OCI-LY3 (cell line): Measurements from ENCODE around the gene ZNF343.
A peak's percentile ranks its signal among the peaks of the same experiment; 100 is the strongest.
"Not testable (repeated sequence)": the region's sequence is repeated elsewhere in the genome, so short reads cannot be mapped to it uniquely, and the experiment has no call there.

Experiments used
- H2AFZ ChIP-seq: fragments of 200-600, 300-600 bp; shearing (Covaris generic); 2 replicates; pipeline ENCODE4 v1.6.0; 2014; ENCODE audit warnings: antibody characterized with exemption, low read depth, low read length
- H3K27ac ChIP-seq: fragments of 200-600, 300-600 bp; sonication (generic); 2 replicates; pipeline ENCODE4 v1.5.1; 2014; ENCODE audit warnings: mild to moderate bottlenecking, low read length, moderate library complexity, mixed read lengths
- H3K27me3 ChIP-seq: fragments of 200-600, 300-600 bp; sonication (generic); 2 replicates; pipeline ENCODE4 v1.6.1; 2014; ENCODE audit warnings: low read depth, low read length, mixed read lengths
- H3K36me3 ChIP-seq: fragments of 200-600, 300-600 bp; sonication (generic); replicated peaks from 2 replicates; pipeline ENCODE3; 2014; ENCODE audit warnings: low read depth, low read length, mixed read lengths
- H3K4me1 ChIP-seq: fragments of 300-600, 200-600 bp; sonication (generic); 2 replicates; pipeline ENCODE4 v1.6.1; 2014; ENCODE audit warnings: low read length, mixed read lengths
- H3K4me2 ChIP-seq: fragments of 200-600, 300-600 bp; sonication (generic); 2 replicates; pipeline ENCODE4 v1.6.1; 2014; ENCODE audit warnings: low read length, mixed read lengths
- H3K4me3 ChIP-seq: fragments of 300-600, 200-600 bp; sonication (generic); 2 replicates; pipeline ENCODE4 v1.5.1; 2014; ENCODE audit warnings: antibody characterized with exemption, mild to moderate bottlenecking, low read length, moderate library complexity
- H3K79me2 ChIP-seq: fragments of 300-600, 200-600 bp; shearing (Covaris generic); 2 replicates; pipeline ENCODE4 v1.6.1; 2014; ENCODE audit warnings: mild to moderate bottlenecking, low read length, mixed read lengths
- H3K9ac ChIP-seq: fragments of 300-600, 200-600 bp; shearing (Covaris generic); 2 replicates; pipeline ENCODE4 v1.6.0; 2014; ENCODE audit warnings: mild to moderate bottlenecking, low read length, moderate library complexity
- H3K9me3 ChIP-seq: fragments of 200-600, 300-600 bp; shearing (Covaris generic); 2 replicates; pipeline ENCODE4 v1.6.1; 2014; ENCODE audit warnings: low read length, mixed read lengths; ENCODE audit not compliant: insufficient read depth
- H4K20me1 ChIP-seq: fragments of 200-600, 300-600 bp; sonication (generic); 2 replicates; pipeline ENCODE4 v1.6.1; 2016; ENCODE audit warnings: low read length, mixed read lengths; ENCODE audit not compliant: insufficient read depth
- EZH2phosphoT487 ChIP-seq: fragments of 200-600 bp; shearing (Covaris generic); IDR thresholded peaks from 2 replicates; pipeline ENCODE4 v1.6.1; 2018; ENCODE audit warnings: antibody characterized with exemption, mixed run types, low read depth
- TF ChIP-seq, protein P1 (sequence below): fragments of 200-600, 300-600 bp; sonication (generic); IDR thresholded peaks from 2 replicates; pipeline ENCODE4 v1.5.1; 2014; ENCODE audit warnings: antibody characterized with exemption, low read length, low read depth

ZNF343 gene

DNA sequence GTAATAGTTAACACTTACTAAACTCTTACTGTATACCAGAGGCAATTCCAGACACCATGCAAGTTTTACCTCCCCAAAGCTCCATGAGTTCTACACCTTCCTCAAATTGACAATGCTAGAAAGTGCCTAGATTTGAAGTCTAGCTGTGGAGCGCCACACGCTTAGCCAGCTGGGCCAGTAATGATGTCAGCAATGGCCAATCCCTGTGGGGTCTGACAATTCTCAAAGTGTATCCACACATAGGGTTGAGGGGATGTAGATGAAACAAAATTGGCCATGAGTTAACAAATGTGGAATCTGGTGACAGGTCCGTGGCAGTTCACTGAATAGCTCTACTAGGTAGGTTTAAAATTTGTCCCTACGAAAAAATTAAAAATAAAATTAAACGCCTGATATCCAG is 1.3 kb downstream of the ZNF343 start:
- Histone ChIP-seq H3K79me2 (peaks cover 23% of the 10 kb centered on the region), H3K4me3 (peak overlapping the region; percentile 89), H2AFZ (no peak overlapping the region), H3K9me3 (no peaks in the 10 kb centered on the region), H3K27ac (no peak overlapping the region), H4K20me1 (no peaks in the 10 kb centered on the region), H3K27me3 (peaks cover 7% of the 10 kb centered on the region; the same call in 1 of the 2 replicates), H3K36me3 (no peaks in the 10 kb centered on the region), H3K9ac (peak overlapping the region; percentile 84; the same call in 1 of the 2 replicates), H3K4me1 (peaks cover 10% of the 10 kb centered on the region), H3K4me2 (peak overlapping the region; percentile 79)
- TF ChIP-seq, protein P1, sequence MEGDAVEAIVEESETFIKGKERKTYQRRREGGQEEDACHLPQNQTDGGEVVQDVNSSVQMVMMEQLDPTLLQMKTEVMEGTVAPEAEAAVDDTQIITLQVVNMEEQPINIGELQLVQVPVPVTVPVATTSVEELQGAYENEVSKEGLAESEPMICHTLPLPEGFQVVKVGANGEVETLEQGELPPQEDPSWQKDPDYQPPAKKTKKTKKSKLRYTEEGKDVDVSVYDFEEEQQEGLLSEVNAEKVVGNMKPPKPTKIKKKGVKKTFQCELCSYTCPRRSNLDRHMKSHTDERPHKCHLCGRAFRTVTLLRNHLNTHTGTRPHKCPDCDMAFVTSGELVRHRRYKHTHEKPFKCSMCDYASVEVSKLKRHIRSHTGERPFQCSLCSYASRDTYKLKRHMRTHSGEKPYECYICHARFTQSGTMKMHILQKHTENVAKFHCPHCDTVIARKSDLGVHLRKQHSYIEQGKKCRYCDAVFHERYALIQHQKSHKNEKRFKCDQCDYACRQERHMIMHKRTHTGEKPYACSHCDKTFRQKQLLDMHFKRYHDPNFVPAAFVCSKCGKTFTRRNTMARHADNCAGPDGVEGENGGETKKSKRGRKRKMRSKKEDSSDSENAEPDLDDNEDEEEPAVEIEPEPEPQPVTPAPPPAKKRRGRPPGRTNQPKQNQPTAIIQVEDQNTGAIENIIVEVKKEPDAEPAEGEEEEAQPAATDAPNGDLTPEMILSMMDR, result no peak
- TF ChIP-seq EZH2phosphoT487, result no peak

DNA sequence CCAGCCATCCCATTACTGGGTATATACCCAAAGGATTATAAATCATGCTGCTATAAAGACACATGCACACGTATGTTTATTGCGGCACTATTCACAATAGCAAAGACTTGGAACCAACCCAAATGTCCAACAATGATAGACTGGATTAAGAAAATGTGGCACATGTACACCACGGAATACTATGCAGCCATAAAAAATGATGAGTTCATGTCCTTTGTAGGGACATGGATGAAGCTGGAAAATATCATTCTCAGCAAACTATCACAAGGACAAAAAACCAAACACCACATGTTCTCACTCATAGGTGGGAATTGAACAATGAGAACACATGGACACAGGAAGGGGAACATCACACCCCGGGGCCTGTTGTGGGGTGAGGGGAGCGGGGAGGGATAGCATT is 2.3 kb downstream of the ZNF343 start:
- H3K79me2 ChIP-seq, result peaks cover 23% of the 10 kb centered on the region
- H3K4me1 ChIP-seq, result peaks cover 10% of the 10 kb centered on the region
- not testable (repeated sequence) for H3K27me3 ChIP-seq, H3K9ac ChIP-seq, H2AFZ ChIP-seq, H3K9me3 ChIP-seq, H3K36me3 ChIP-seq, H3K27ac ChIP-seq, H3K4me2 ChIP-seq, H3K4me3 ChIP-seq, H4K20me1 ChIP-seq

DNA sequence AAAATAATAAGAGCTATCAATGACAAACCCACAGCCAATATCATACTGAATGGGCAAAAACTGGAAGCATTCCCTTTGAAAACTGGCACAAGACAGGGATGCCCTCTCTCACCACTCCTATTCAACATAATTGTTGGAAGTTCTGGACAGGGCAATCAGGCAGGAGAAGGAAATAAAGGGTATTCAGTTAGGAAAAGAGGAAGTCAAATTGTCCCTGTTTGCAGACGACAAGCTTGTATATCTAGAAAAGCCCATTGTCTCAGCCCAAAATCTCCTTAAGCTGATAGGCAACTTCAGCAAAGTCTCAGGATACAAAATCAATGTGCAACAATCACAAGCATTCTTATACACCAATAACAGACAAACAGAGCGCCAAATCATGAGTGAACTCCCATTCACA is 3.9 kb downstream of the ZNF343 start:
- peaks cover 26% of the 10 kb centered on the region for H3K79me2 ChIP-seq
- H3K4me3 ChIP-seq, result not testable (repeated sequence)

DNA sequence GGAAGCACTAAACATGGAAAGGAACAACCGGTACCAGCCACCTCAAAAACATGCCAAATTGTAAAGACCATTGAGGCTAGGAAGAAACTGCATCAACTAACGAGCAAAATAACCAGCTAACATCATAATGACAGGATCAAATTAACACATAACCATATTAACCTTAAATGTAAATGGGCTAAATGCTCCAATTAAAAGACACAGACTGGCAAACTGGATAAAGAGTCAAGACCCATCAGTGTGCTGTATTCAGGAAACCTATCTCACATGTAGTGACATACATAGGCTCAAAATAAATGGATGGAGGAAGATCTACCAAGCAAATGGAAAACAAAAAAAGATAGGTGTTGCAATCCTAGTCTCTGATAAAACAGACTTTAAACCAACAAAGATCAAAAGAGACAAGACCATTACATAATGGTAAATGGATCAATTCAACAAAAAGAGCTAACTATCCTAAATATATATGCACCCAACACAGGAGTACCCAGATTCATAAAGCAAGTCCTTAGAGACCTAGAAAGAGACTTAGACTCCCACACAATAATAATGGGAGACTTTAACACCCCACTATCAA is 5.8 kb downstream of the ZNF343 start:
- not testable (repeated sequence) for H3K9me3 ChIP-seq, H3K9ac ChIP-seq, H3K27me3 ChIP-seq, H3K4me3 ChIP-seq, H3K4me1 ChIP-seq, H4K20me1 ChIP-seq, H2AFZ ChIP-seq, H3K4me2 ChIP-seq, H3K27ac ChIP-seq
- peaks cover 18% of the 10 kb centered on the region for H3K79me2 ChIP-seq
- peaks cover 17% of the 10 kb centered on the region for H3K36me3 ChIP-seq

More for the DNA sequence above, 3.9 kb downstream of the ZNF343 start:
- not testable (repeated sequence) for H3K9me3 ChIP-seq, H2AFZ ChIP-seq, H4K20me1 ChIP-seq, H3K4me2 ChIP-seq, H3K27ac ChIP-seq, H3K36me3 ChIP-seq, H3K27me3 ChIP-seq, H3K9ac ChIP-seq, H3K4me1 ChIP-seq

DNA sequence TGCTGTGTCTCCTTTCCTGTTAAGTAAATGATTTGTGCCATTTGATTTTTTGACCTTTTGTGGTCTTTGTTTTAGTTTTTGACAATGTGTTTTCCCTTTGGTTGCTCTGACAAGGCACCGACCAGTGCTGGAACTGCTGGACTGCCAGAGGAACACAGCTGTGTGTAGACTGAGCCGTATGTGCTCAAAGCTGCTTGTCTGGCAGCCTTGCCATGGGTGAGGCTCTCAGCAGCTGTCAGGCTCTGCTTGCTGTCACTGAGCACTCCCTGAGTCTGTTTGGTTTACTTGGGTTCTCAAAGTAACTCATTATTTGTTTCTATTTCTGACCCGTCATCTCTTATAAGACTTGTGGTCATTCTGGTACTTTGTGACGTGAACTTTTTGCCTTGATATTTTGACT is 23.1 kb downstream of the ZNF343 start:
- no peak overlapping the region for H3K27ac ChIP-seq
- H3K36me3 ChIP-seq, result peaks cover 63% of the 10 kb centered on the region
- H3K27me3 ChIP-seq, result no peaks in the 10 kb centered on the region
- no peak overlapping the region for H3K9ac ChIP-seq
- no peak overlapping the region for H3K4me2 ChIP-seq
- H3K4me1 ChIP-seq, result no peaks in the 10 kb centered on the region
- H2AFZ ChIP-seq, result no peak overlapping the region
- no peak overlapping the region for H3K4me3 ChIP-seq
- no peaks in the 10 kb centered on the region for H4K20me1 ChIP-seq
- no peaks in the 10 kb centered on the region for H3K79me2 ChIP-seq
- no peaks in the 10 kb centered on the region for H3K9me3 ChIP-seq
- TF ChIP-seq, protein P1, result no peak
- TF ChIP-seq EZH2phosphoT487, result no peak
